ENCODE data around the gene KRTAP5-5.

DNA sequence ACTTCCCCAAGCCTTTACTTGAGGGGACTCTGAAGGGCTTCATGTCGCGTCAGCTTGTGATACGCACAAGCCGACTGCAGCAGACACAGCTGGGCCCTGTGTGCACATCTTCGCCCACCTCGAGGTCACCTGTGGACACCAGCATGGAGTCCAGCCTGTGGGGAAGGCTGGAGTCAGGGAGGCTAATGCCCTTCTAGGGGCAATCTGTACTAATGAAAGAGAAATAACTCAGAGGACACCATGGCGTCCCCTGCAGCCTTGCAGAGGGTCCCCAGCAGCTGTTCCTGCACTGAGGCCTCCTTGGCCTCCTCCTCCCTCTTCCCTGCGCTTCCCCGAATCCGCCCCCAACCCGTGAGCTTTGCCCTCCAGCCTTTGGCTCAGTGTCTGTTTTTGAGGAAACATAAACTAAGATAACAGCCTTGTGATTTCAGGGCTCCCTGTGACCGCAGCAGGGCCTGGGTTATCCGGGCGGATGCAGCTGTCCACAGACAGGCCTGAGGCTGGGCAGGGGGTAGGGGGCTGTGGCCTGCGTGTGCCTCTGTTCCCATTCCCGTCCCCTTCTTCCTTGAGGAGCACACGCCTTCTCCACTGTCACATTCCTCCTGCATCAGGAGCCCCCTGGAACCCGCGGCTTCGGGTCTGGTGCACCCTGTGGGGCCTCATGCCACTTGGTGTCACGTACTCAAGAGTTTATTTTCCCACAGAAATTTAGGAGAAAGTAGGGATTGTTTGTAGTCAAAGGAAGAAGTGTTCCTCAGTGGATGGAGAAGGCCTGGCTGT is 25.0 kb downstream of the KRTAP5-5 start:
- TF ChIP-seq, protein P1, sequence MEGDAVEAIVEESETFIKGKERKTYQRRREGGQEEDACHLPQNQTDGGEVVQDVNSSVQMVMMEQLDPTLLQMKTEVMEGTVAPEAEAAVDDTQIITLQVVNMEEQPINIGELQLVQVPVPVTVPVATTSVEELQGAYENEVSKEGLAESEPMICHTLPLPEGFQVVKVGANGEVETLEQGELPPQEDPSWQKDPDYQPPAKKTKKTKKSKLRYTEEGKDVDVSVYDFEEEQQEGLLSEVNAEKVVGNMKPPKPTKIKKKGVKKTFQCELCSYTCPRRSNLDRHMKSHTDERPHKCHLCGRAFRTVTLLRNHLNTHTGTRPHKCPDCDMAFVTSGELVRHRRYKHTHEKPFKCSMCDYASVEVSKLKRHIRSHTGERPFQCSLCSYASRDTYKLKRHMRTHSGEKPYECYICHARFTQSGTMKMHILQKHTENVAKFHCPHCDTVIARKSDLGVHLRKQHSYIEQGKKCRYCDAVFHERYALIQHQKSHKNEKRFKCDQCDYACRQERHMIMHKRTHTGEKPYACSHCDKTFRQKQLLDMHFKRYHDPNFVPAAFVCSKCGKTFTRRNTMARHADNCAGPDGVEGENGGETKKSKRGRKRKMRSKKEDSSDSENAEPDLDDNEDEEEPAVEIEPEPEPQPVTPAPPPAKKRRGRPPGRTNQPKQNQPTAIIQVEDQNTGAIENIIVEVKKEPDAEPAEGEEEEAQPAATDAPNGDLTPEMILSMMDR (conservative IDR thresholded peaks at IDR 0.05 in 1 of 2, IDR thresholded peaks at IDR 0.05 in 1 of 2; ENCODE audit: low read depth in 1 of 2, low read length in 2 of 2): no peak
- no peak for TF ChIP-seq EZH2 (IDR thresholded peaks at IDR 0.05; ENCODE audit: low read length, missing control alignments)

All from fibroblast of lung (primary cell).